HCT116 (cell line): Measurements from ENCODE around the gene HSPG2.

ENCODE experiments used
- CEBPB ChIP-seq: IDR thresholded peaks from 2 replicates; pipeline ENCODE4 v1.6.1; 2012; ENCODE audit warnings: low read depth
- CTCF ChIP-seq, 3 experiments: fragments of 200-600 bp in 1 of 3; sonication (generic) in 1 of 3; IDR thresholded peaks in 2 of 3; conservative IDR thresholded peaks in 1 of 3; 2 replicates each; pipeline ENCODE4 v1.5.1; 2012 to 2017; ENCODE audit warnings: low read depth in 2 of 3, low read length in 2 of 3, antibody characterized with exemption in 1 of 3, borderline replicate concordance in 1 of 3, control low read depth in 1 of 3, mild to moderate bottlenecking in 1 of 3, mixed read lengths in 1 of 3, mixed run types in 1 of 3, moderate library complexity in 1 of 3; ENCODE audit not compliant: insufficient read depth in 1 of 3
- EZH2 ChIP-seq: fragments of 200-600 bp; sonication (generic); IDR thresholded peaks from 2 replicates; pipeline ENCODE4 v1.6.1; 2017; ENCODE audit warnings: antibody characterized with exemption, mixed run types
- POLR2AphosphoS5 ChIP-seq: IDR thresholded peaks from 2 replicates; pipeline ENCODE4 v1.6.1; 2011; ENCODE audit warnings: mild to moderate bottlenecking, low read depth, low read length, moderate library complexity
- SIN3A ChIP-seq: IDR thresholded peaks from 2 replicates; pipeline ENCODE4 v1.6.1; 2012; ENCODE audit warnings: low read depth
- SP1 ChIP-seq: IDR thresholded peaks from 2 replicates; pipeline ENCODE4 v1.6.1; 2012; ENCODE audit warnings: low read depth
- YY1 ChIP-seq: IDR thresholded peaks from 2 replicates; pipeline ENCODE4 v1.6.1; 2011; ENCODE audit warnings: low read length, low read depth, moderate library complexity, mild to moderate bottlenecking; ENCODE audit not compliant: insufficient replicate concordance; ENCODE audit errors: extremely low read depth

GRCh38 chr1:21914450-21914849 is 22.7 kb downstream of the HSPG2 start:
- no peak for TF ChIP-seq SIN3A
- TF ChIP-seq CTCF (IDR thresholded peaks at IDR 0.05 in 2 of 3, conservative IDR thresholded peaks at IDR 0.05 in 1 of 3; ENCODE audit: borderline replicate concordance in 1 of 3, insufficient read depth in 1 of 3, low read depth in 2 of 3, low read length in 2 of 3), result no peak
- TF ChIP-seq EZH2, result no peak
- no peak for TF ChIP-seq CEBPB
- no peak for TF ChIP-seq YY1
- no peak for TF ChIP-seq POLR2AphosphoS5
- TF ChIP-seq SP1, result no peak
